Suprapubic skin (tissue), 4 donors: ENCODE results near the gene ATXN10.

Experiments
- CTCF ChIP-seq, 2 donors: fragments of 200-600 bp in 1 of 2; fragments of 450-650 bp in 1 of 2; sonication (generic) in 1 of 2; IDR thresholded peaks; one replicate each; pipeline ENCODE4 v1.5.1; 2016 to 2019; ENCODE audit warnings: antibody characterized with exemption in 2 of 2, mild to moderate bottlenecking in 1 of 2, moderate library complexity in 1 of 2
- EP300 ChIP-seq: sonication (generic); formaldehyde crosslinking; IDR thresholded peaks from one replicate; pipeline ENCODE4 v1.6.1; 2017; ENCODE audit warnings: antibody characterized with exemption
- POLR2A ChIP-seq, 2 donors: fragments of 450-650 bp; IDR thresholded peaks; one replicate each; pipeline ENCODE4 v1.6.1; 2017; ENCODE audit warnings: antibody characterized with exemption in 2 of 2, mild to moderate bottlenecking in 2 of 2, moderate library complexity in 2 of 2
- POLR2AphosphoS5 ChIP-seq, 3 donors: sonication (generic); formaldehyde crosslinking; IDR thresholded peaks; one replicate each; pipeline ENCODE4 v1.6.1; 2017; ENCODE audit warnings: antibody characterized with exemption in 3 of 3

- no peak for TF ChIP-seq POLR2A (IDR thresholded peaks at IDR 0.05)
- TF ChIP-seq EP300 = no peak
- no peak for TF ChIP-seq CTCF (IDR thresholded peaks at IDR 0.05)
- no peak for TF ChIP-seq POLR2AphosphoS5 (IDR thresholded peaks at IDR 0.05)
Observed at GRCh38 chr22:45738206-45738605, 66.6 kb downstream of the ATXN10 start.
